HG02970 (cell line): ENCODE results near the gene SNRK.

Experiments used
- ATAC-seq: cut with Tn5 transposase; IDR thresholded peaks from one replicate; pipeline ENCODE4 v1.9.1; 2021; ENCODE audit warnings: mild to moderate bottlenecking, moderate library complexity, moderate number of reproducible peaks; ENCODE audit not compliant: unreplicated experiment, low FRiP score

SNRK gene

DNA sequence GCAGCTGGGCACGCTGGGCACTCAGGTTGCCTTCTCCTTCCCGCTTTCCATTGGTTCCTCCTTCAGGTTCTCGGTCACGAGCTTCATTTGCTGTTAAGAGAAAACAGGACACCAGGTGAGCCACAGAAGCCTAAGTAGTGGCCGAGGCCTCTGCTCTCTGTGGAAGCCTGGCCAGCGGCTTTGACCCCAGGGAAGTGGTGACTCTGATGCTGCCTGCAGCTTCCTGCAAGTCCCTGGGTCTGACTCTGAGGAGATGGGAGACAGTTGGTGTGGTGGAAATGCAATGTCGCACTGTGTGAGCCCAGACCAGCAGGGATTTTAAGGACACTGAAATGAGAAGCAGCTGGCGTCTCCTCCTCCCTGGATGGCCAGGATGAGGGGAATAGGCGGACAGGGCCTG is 80.5 kb downstream of the SNRK start:
- no peak for ATAC-seq

DNA sequence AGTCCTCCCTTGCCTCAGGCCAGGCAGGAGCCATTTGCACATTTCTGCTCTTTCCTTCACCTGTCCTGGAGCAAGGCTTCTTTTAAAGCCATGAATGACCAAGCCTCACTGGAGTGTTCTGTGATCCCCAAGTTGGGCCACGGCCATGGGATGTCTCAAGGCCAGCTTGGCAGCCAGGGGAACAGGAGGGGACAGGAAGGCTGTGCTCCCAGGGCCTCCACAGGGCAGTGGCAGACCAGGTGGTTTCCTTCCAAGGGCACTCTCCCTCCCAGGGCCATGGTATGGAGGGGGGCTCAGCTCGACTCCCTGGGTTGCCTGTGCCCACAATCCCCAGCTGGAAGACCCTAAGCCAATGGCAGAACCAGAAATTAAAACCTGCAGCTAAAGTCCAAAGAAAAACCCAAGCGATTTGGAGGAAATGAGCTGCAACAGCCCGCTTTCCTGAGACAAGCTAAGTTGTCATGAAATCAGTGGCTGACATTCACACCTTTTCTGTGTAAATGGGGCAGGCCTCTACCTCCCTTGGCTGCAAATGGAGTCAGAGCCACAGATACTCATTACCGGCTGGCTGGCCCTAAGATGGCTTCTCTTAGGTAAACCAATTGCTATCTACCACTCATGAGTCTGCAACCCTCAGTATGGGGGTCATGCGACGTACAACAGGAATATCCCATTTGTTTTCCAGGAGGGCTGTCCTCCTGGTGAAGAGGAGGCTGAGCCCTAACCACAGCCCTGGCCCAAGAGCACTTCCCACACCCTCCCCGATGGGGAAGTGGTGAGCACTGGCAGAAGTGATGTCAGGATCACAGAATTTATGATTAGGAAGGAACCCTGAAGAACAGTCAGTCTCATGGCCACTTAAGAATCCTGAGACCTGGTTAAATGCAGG is 83.3 kb downstream of the SNRK start:
- no peak for ATAC-seq

DNA sequence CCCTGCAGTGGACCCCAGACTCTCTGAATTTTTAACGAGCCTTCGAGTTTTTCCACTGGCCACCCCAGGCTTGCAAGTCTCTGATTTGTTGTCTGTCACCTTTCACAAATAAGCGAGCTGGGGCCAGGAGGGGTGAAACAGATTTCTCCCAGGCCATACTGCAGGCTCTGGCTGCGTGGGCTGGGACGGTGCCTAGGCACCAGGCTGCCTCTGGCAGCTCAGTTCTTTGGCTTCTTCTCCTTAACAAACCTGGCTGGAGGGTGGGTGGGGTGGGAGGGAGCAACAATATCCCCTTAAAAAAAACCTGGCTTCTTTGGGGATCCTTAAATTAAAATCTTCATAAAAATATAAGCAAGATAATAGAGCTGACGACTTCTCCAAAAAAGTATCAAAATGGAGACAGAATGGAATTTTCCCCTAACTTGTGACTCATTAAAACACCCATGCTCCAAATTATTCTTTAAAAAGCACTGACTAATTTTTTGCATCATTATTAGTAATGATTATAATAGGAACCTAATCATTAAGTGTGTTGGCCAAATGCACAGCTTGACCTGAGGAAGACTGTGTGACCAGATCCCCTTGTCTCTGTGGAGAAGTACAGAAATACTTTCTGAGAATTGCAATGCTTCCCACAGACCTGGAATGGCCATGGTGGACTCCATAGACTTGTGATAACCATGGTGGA is 84.1 kb downstream of the SNRK start:
- no peak for ATAC-seq

DNA sequence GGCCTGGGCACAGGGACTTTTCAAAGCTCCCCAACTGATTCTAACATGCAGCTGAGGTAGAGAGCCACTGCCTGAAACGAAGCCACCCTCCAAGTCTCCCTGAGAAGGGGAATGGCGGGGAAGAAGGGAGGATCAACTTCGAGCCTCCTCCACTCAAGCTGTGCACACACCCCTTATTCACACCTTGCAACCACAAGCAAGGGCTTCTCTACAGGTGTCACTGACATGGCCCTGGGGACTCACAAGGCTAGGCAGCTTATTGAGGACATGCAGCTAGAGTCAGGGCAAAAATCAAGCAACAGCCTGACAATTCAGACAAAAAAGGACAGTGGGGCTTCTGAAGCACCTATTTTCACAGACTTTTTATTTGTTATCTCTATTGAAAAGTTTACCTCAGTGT is 85.2 kb downstream of the SNRK start:
- ATAC-seq = no peak

DNA sequence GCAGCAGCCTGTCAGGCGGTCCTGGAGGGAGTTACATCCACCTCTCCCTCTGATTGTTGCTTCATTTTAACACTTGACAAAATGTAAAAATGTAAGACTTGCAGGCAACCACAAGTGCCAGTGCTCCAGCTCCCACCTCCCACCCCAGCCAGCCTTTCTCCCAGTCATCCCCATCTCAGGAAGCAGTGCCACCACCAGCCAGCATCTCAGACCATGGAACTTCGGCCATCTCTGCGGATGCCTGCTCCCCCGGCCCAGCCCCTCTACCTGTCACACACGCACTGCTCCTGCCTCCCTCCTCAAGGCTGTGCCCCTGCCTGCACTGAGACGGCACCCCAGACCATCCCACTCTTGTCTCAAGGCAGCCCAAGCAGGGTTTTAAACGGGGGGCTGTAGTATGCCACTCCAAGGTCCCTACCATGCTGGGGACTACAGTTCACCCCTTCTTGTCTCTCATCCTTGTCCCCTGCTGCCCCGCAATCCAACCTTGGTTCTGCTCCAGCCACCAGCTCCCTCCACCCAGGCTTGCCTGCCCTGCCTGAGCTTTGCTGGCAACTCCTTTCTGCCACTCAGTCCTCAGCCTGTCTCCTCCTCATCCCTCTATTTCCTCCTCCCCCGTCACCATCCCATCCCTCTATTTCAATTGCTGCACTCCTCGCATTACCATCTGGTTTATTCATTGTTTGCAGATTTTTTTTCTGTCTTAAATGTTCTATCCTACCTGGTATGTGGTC is 85.8 kb downstream of the SNRK start:
- no peak for ATAC-seq

DNA sequence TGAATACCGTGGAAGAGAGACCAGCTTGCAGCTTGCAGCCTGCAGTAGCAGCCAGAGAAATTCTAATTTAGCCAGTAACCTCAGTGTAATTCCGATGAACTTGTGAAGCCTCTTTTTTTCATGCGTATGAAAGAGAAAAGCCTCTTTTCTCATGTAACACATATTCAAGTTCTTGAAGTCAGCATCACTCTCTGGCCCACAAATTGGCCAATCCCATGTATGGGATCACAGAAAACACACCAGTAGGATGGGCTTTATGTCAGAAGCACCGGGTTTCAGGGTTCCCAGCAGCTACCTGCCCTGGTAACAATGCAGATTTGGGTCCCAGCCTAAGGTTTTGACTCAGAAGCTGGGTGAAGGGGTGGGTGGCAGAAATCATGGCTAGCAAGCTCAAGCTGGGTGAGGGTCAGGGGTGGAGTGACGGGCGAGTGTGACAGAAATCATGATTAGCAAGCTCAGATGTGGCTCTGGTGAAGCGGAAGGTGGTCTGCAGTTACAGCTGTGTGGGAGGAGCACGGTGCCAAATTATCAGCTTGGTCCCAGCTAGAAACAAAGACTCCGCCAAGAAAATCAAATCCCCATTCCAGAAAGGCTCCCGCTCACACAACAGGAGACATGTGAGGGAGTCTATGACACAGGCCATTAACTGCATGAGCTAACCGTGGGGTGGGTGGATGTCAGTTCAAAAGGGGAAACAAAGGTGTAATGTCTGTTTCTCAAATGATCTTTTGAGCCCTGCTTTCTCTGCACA is 86.6 kb downstream of the SNRK start:
- no peak for ATAC-seq

DNA sequence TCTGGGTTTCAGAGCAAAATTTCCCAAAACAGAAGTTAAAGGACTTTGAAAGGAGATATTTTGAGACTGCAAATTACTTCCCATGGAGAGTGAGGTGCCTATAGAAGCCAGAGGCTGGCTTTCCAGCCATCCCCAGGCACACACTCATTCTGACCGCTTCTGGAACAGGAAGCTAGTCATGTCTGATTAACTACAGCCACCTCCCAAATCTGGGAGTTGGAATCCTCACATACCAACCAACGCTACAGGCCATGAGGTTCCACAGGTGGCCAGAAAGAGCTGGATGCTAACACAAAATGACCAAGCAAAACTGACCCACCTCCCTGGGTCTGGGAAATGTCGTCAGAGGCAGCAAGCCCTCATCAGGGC is 87.2 kb downstream of the SNRK start:
- no peak for ATAC-seq

DNA sequence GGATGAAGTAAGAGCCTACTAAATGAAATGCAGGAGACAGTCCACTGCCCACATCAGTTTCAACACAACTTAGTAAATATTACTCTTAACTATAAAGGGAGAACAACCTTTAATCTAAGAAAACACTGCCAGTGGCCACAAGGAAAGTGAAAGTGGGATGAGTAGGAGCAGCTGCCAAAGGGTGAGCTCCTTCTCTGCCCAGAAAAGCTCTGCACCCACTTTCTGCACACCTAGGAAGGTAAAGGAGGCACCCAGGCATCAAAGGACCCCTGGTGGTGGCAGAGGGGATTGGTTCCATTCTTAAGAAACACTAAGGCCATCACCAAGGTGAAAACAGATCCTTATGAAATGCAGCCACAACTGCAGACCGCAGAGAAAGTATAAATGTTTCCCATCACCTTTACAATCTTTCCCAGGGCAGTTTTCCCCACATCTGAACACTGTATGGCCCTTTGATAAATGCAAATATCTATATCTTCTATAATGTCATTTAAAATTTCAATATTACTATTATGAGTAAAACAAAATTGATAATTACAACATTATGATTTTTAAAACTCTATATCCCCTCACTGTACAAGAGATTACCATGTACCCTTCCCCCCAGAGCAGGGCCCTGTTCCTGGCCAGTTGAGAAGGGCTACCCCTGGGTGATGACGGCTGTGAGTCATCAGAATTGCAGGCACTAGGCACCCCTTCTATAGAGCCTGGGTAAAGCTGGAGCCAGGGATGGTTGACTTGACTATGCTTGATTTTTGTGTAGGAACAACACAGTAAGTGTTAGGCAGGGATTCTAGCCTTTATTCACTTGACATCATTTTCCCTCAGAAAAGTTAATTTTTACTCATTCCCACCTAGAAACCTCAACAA is 92.0 kb downstream of the SNRK start:
- ATAC-seq = no peak

DNA sequence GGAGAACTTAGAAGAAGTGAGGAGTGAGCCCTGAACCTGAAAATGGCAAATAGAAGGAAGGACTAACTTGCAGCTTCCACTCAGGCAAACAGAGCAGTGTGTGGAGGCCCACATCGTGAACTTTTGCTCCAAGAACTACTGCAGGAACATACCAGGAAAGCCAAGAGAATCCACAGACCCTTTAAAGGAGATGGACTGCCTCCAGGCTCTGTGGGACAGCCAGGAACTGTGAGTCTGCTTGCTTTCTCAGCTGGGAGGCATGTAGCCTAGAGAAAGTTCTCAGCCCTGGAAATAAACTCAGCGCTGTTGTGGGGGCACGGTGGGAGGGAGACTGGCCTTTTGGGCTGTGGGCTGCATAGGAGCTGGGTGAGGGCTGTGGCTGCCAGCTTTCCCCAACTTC is 93.0 kb downstream of the SNRK start:
- no peak for ATAC-seq

DNA sequence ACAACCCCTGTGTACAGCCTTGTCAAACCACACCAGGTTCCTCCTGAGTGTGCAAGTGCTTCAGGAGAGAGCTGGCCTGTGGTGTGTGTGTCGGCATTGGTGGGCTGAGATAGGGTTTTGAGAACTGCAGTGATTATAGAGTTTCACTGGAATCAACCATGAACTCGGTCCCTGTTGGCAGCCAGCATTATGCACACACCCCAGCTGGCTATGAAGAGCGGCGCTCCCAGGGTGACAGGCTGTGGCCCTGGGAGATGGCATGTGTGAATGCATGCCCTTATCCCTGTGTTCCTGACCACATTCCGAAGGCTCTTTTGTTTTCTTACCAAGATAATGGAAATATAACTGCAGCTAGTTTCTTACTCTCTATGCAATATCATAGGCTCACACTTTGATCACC is 101.8 kb downstream of the SNRK start:
- no peak for ATAC-seq

DNA sequence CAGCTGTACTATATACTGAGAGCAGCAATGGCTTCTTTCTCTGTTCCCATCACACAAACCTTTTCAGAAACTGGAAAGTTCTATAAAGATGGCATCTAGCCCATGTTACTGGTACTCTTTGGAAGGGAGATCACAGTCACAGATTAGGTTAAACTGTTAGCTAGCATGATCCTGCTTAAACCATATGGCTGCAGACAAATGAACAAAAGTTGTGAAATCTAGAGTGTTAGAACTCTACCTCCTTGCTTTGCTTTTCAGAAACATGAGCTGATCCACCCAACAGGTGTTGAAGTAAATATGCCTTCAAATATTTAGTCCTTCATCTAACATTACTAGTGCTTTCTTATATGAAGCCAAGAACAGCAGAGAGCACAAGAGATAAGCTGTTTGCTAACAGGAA is 102.6 kb downstream of the SNRK start:
- ATAC-seq = no peak

DNA sequence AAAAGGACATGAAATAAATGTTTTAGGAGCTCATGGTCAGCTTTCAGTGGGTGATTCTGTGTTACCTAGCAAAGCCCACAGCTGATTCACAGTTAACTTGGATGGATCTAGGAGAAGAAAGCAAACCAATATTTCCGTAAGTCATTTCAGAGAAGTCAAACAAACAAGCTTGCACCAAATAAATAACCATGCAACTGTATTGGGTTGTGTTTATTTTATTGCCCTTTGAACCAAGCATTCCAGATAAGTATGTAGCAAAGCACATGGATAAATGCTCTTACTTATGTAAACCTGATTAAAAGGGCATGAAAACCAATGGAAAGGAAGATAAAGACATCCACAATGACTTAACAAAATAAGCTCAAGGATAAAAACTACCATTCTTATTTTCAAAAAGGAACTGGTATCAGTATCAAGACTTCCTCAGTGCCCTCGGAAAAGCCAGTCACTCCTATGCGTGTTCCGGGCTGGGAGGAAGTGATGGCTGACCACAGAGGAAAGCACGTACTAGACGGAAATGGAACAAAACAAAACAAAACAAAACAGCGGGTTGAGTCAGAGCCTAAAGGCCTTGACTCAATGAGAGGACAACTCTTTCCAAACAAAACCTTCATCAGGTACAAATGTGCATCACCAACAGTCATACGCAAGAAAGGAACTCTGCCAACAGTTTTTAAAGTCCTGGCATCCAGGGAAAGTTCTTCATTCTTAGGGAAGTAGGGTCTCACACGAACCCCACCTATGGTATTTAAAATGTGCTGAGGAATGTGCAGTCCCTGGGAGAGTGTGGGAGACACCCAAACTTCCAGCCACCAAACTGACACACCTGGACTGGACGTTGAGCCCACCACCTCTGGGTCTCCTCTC is 103.3 kb downstream of the SNRK start:
- ATAC-seq = no peak

DNA sequence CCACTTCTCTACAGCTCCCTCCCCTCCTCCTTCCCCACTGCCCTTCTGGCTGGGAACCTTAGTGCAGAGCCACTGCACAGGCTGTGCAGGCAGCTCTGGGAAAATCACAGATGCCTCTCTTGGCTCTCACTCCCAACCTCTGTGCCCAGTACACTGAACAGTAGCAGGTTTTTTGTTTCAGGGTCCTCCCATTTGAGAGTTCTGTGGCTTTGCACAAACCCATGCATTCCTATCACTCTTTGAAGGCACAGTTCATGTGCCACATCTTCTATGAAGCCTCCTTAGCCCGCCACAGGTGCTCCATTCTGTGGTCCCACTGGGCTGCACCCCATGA is 103.9 kb downstream of the SNRK start:
- ATAC-seq = no peak

DNA sequence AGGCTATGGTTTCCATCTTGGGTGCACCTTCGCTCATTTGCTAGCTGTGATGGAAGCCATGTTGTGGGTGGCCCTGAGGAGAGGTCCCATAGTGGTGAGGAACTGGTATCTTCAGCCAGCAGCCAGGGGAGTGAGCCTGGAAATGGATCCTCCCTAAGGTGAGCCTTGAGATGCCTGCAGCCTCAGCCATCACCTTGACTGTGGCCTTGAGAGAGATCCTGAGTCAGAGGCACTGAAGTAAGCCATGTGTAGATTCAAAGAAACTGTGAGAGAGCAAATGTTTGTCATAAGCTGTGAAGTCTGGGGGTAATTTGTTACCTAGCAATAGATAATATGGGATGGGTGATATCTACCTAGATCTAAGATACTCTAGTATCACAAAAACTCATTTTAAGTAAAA is 105.3 kb downstream of the SNRK start:
- ATAC-seq = no peak

DNA sequence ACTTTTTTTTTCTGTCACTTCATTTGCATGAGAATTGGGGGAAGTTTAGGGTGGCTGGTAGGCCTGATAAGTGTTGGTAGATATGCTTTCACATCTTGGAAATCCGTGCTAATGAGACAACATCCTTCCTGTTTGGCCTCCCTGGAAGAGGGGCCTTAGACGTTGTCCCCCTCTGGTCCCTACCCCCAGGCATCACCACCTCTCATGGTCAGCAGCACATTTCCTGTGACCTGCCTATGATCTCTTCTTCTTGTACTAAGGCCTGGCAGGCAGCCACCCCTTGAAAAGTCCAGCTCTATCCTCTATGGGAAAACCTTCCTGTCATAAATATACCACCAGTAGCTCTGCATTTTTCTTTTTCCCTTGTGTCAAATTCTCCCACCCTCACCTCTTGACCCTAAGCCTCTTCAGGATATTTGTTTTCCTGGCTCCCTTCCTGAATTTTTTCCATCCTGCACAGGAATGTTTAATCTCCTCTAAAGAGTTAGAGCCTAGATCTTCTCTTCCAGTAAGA is 107.8 kb downstream of the SNRK start:
- no peak for ATAC-seq

DNA sequence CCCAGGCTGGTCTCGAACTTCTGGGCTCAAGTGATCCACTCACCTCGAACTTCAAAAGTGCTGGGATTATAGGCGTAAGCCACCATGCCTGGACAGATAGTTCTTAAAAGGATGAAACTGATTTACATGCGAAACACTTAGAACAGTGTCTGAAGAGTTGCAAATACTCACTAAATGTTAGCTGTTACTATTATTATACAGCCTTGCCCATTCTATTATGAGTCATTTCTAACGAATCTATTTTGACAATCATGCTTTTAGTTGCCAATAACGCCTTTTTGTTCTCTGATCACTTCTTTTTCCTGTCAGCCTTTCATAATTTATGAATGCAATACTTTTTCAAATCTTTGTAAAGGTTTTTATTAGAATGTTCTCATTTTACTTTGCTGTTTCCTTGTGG is 112.7 kb downstream of the SNRK start:
- ATAC-seq = no peak

DNA sequence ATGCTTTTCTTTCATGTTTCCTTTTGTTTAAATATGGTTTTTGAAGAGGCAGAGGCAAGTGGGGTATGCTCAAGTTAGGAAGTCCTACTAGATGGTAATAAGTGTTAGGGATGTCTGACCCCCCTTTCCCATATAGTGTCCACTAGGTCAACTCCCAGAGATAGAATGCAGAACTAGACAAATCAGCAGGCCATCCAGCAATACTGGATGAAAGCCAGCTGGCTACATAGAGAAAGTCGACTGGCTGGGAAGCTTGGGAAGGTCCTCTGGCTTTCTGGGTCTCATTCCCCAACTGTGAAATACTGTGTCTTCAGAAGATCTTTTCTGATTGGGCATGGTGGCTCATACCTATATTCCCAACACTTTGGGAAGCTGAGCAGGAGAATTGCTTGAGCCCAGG is 113.8 kb downstream of the SNRK start:
- ATAC-seq = no peak
